GM19035 (cell line): Measurements from ENCODE around the gene IKZF1.

Source experiments
- ATAC-seq: cut with Tn5 transposase; IDR thresholded peaks from one replicate; pipeline ENCODE4 v1.9.1; 2021; ENCODE audit not compliant: unreplicated experiment

IKZF1 gene

DNA sequence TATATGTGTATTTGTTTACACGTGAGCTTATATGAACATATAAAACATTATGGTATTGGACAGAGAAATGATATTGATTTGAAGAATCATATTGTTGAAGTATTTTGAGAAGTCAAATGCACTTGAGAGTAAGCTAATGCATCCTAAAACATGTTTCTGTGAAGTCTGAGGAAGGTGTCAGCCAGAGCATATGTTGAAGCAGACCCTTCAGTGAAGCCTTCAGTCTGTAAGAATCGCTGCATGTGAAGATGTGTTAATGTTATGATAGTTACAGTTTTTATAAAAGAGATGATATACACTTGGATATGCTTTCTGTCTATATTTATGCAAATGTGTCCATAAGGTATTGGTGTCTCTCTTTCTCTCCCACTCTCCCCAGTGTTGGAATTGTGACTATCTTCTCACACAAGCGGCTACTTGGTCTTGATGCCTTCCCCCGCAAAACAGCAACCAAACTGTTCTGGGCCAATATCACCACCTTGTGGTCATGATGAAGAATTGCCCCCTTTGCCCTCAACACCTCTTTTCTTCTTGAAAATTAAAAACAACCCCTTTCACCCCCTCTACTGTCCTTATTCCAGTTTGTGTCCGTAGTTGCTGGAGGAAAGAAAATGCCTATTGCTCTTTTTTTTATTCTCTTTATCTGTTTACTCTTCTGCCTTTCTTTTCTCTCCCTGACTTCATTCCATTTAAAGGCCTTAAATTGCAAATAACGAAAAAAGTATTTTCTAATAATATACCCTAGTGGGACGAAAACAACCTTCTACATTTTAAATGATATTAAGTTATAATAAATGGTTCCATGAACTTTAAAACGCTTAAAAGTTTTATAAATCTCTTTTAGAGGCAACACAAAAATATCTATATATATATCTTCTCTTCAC is 64.9 kb downstream of the IKZF1 start:
- no peak for ATAC-seq

DNA sequence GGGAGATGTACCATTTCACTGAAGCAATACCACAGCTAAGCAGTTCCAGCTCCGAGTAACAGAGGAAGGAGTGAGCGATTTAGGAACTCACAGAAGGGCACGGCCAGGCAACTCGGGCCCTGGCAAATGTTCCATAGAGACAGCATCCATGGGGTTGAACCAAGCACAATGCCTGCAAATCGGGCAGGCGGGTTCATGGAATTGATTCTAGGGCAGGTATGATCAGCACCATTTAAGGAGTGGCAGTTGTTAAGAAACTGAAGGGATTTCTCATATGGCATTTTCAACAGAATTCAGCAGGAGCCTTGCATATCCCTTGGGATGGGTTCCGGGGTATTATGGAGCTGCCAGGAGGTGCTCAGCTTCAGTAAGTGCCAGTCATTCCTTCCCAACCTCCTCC is 66.4 kb downstream of the IKZF1 start:
- no peak for ATAC-seq

DNA sequence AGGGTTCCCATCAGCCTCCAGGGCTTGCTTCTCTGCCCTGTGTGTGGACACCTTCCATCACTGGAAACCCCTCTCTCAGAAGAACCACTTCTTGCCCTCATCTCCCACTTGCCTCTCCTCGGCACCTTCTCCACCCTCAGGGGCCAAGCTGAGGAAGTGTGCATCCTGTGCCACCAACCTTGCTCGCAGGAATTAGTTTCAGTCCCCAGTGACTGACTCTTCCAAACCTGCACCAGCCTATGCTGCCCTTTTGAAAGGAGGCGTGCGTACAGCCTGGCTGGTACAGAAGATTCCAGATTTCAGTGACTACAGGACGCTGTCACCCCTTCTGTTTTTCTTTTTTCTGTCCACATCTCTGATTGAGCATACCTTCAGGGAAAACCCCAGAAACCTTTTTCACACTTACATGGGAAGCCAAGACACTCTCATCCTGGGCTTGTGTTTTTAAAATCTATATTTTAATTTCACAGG is 67.1 kb downstream of the IKZF1 start:
- ATAC-seq: no peak

DNA sequence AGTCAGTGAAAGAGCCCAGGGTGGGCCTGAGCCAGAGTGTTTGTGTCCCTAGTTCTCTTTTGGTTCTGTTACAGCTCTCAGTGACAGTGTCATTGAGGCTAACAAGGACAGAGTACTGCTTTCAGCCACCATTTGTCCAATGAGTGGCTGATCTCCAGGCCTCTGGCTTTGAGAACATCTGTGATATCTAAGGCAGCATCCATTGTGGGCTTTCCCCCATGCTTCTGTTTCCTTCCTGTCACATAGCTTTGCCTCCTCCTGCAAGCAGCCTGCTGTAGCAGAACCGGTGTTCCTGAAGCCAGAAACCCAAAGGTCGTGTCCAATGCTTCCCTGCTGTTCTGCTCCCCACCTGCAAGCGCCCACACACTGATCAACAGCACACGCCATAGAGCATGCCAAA is 68.4 kb downstream of the IKZF1 start:
- no peak for ATAC-seq

DNA sequence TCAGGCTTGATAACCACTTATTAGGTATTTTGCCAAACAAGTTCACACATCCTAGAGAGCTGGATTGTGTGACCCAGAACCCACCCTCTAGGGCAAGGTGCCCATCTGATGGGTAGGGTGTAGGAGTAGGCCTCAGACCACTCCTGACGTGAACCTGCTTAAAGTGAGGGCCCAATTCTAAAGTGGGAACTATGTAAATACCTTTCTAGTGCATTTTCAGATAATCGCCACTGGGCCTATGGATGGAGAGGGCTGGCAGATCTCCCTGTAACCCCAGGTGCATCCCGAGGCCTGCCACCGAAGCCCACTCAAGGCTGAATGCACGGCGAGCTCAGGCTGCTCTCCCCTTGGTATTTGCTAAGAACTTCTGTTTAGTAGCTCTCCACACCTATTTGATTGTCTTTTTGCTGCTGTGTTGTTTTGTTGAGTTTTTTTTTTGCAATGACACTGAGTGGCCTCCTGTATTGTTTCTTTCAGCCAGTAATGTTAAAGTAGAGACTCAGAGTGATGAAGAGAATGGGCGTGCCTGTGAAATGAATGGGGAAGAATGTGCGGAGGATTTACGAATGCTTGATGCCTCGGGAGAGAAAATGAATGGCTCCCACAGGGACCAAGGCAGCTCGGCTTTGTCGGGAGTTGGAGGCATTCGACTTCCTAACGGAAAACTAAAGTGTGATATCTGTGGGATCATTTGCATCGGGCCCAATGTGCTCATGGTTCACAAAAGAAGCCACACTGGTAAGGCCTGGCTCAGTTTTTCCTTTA is 71.7 kb downstream of the IKZF1 start:
- ATAC-seq: no peak

DNA sequence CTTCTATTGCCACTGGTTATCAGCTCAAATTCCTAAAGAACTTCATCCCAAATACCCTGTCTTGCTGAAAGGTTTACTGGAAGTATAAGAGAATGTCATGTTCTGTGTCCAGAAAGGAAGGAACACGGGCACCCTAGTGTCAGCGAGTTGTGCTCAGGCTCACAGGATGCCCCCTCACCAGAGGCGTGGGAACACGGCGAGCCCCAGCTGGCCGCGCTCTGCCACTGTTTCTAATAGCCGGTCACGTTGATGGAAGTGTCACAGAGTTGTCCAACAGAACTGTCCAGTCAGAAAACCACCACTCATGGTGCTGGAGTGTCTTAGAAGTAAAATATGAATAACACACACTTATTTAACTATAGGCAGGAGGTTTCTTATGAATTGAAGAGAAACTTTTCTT is 72.8 kb downstream of the IKZF1 start:
- no peak for ATAC-seq

DNA sequence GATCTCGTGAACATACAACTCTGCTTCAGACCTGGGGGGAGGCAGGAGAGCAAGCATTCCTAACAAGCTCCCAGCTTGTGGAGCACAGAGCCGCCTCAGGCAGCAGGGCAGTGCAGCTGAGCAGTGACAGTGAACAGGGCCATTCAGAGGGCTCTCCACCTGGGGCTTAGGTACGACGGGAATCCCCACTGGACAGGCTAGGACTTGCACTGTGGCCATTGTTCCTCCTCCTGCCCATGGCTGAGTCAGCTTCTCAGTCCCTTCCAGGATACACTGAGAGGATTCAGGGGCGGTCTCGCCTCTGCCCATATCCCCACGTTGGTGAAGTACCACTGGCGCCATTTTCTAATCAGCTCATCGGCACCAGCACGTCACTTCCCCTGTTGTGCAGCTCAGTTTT is 74.6 kb downstream of the IKZF1 start:
- no peak for ATAC-seq

DNA sequence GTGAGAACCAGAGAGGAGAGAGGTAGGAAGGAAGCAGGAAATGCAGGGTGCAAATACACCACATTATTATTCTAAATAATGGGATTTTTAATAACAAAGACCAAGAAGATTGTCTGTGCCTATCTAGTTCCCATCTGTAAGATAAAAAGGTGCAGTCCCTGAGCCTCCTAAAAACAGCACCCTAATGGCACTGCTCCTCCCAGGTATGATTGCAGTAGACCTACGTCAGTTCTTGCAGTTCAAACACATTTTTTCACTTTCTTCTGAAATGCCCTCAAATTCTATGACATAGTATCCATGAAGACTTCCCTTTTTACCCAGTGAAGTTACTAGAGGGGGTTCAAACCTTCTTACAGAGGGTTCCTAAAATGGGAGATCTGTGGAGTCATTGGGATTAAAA is 75.0 kb downstream of the IKZF1 start:
- ATAC-seq: no peak

DNA sequence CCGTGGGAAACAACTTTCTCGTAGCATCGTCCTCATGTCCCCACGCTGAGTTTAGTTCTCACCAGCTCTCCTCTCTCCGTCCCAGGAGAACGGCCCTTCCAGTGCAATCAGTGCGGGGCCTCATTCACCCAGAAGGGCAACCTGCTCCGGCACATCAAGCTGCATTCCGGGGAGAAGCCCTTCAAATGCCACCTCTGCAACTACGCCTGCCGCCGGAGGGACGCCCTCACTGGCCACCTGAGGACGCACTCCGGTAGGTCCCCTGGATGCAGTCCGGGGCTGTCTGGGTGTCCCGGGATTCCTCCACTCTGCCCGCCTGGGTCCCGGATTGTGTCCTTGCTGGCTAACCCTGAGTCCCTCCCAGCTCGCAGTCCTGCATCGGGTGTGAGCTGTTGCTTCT is 77.9 kb downstream of the IKZF1 start:
- ATAC-seq: no peak

DNA sequence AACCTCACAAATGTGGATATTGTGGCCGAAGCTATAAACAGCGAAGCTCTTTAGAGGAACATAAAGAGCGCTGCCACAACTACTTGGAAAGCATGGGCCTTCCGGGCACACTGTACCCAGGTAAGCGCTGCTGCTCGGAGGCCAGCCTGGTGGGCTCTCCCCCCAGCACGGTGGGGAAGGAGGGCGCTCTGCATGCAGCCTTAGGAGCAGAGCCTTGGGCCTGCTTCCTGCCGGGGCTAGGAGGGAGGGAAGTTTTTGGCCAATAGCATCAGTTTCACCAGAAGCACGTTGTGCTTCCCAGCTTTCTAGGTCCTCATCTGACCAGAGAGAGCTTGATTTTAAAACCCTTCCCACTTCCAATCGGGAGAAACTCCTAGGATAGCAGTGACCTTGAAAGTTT is 82.8 kb downstream of the IKZF1 start:
- ATAC-seq: no peak

DNA sequence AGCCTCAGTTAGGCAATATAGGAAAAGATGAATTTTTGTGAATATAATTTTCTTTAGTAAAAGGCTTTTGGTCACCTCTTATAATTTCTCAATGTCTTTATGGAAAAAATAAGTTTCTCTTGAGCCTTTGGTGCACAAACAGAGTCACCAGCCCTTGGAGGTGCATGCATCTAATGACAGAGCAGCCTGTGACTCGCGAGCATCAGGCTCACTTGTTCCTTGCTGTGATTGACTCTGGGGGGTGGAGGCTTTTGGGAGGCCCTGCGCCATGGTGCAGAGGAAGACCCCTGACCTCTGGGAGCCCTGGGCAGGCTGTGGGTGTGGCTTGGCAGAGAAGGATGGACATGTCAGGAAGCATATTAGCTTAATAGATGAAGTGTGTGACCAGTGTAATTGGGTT is 85.4 kb downstream of the IKZF1 start:
- no peak for ATAC-seq

DNA sequence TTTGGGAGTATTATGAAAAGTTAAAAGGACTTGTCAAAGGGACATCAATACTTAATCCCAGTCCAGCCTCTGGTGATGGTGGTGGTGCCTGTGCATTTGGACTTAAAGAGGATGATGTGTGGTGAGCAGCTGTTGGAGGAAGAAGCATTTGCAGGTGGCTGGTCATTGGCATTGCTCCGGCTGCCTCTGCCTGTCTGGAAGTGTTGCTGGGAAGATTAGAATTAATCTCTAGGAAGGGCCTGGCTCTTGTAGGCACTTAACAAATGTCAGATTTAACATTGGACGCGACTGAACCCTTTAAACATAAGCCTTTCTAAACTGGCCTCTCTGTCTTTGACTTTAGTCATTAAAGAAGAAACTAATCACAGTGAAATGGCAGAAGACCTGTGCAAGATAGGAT is 86.9 kb downstream of the IKZF1 start:
- no peak for ATAC-seq

DNA sequence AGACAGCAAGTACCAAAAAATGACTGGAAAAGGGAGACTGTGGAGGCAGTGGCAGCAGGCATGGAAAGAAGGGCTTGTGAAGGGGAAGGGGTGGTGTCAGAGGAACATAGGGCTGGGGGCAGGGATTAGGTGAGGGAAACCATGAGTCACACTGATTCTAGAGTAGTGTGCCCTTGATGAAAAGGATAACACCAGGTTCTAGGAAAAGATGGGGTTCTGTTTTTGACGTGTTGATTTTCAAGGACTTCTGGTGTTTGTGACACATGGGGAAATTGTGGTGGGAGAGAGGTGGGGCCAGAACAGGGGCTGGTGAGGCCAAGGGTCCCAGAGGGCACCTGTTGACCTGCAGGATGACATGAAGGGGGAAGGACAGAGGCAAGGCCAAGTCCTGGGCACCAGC is 88.6 kb downstream of the IKZF1 start:
- ATAC-seq: no peak

DNA sequence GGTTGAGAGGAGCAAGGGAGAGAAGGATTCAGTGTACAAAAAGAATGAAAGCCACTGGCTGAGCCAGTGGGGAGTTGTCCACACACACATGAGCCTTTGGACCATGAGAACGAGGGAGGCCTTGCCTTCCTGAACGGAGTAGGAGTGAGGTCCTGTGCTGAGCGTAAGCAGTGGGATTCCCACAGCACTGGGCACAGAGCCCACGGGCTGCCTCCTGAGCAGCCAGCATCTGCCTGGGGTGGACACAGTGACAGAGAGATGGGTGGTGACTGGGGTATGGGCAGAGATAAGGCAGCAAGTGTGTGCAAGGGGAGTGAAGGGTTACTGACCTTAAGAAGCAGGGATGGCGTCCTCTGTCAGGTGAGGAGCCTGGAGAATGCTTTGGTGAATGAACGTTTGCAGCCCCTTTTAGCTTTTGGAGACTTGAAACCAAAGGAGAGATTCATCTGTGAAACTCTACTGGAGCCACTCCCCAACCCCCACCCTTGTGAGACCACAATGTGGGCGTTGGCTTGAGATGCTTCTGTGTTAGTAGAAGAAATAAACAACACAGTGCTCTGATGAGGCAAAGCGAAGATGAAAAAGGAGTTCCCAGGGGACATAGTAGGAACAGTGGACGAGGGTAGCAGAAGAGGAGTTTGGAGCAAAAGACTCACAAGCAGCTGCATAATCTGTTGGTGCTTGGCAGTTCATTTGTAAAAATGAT is 89.2 kb downstream of the IKZF1 start:
- no peak for ATAC-seq

DNA sequence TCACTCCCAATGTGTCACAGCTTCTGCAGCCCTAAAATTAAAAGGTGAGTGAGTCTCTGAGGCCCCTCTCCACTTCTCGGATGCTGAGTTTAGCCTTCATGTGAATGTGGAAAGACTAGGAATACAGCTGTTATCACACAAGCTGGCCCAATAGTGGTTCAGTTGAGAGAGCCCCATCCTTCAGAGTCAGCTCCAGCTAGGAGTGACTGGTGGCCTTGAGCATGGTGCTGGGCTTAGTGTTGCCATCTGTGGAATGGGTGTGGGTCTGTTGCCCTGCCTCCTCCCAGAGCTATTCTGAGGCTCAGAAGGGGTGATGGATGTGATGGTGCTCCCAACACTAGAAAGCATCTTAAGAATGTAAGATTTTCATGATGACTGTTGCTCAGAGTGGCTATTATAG is 89.8 kb downstream of the IKZF1 start:
- no peak for ATAC-seq

DNA sequence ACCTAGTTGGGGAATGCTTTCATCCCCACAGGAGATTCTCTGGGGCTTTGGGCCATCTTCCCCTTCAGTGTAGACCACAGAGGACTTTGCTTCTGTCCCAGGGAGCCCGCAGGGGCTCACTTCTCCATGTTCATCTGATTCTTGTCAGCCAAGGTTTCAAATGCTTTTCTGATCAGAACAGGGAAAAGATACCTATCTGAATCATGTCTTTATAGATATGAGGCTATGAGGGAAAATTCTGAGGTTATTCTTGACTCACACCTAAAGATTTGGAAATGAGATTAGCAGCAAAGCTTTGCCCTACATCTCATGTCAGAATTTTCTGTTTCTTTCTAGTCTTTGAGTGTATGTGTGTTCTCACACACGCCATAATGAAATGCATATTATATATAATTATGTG is 92.3 kb downstream of the IKZF1 start:
- peak; percentile 18 for ATAC-seq

DNA sequence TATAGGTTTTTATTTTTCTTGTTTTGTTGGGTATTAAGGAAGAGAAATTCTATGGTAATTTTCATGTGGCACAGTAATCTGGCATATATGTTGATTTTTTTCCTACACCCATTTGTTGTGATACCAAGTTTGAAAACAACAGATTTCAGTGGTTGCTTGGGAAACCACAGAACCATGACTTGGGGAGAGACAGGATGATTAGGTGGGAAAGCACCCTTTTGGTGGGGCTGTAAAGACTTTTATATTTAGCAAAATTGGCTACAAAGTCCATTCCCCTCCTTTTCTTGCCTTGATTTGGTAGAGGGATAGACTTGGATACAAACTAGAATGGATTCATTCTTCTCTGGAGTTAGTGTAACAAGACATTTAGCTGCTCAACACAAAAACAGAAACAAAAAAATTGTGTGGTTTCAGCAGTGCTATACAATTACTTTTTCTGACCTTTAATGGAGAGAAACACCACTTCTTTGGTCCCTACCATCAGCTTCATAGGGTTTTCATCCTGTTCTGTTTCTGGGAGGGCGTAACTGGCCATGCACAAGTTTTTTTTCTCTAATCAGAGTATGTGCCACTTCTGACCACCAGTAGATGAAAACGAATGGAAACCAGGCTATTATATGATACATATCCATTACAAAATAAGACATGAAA is 92.9 kb downstream of the IKZF1 start:
- ATAC-seq: peak; percentile 74

DNA sequence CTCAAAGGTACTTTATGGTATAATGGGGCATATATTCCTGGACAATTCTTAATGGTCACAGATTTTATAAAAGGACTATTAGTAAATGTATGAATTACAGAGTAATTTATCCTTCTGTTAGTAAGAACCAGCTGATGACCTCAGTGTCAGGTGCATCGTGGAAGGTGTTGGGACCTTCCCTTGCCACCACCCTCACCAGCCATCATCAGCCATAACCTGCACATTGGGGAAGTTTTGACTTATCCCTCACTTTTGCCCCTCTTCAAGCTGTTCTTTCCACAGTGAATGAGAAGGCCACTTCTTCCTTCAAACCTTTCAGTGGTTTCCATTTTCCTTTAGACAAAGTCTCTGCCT is 93.4 kb downstream of the IKZF1 start:
- ATAC-seq: no peak

DNA sequence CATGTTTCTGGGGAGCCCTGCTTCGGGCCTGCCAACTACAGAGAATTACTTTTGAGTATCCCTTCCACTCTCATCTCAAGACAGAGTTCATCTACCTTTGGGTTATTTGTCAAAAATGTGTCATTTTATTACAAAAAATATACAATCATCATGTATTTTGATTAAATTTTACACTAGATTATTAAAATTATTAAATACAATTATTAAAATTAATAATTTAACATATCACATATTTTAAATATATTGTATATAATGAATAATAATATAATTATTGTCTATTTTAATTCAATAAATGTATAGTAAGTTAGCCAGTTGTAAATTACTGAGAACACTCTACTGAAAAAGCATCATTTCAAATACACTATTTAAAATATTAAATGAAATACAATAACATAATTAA is 94.7 kb downstream of the IKZF1 start:
- no peak for ATAC-seq

DNA sequence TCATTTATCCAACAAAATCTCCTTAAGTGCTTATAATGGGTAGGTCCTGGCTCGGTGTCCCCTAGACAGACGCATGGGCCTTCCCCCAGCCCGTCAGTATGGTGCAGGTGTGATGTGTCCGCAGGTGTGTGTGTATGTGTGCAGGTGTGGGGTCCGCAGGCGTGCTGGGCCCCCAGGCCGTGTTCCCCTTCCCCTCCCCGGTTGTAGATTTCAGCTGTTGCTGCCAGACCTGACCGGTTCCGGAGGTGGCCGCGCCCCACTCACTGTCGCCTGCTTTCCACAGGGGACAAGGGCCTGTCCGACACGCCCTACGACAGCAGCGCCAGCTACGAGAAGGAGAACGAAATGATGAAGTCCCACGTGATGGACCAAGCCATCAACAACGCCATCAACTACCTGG is 95.1 kb downstream of the IKZF1 start:
- ATAC-seq: no peak

DNA sequence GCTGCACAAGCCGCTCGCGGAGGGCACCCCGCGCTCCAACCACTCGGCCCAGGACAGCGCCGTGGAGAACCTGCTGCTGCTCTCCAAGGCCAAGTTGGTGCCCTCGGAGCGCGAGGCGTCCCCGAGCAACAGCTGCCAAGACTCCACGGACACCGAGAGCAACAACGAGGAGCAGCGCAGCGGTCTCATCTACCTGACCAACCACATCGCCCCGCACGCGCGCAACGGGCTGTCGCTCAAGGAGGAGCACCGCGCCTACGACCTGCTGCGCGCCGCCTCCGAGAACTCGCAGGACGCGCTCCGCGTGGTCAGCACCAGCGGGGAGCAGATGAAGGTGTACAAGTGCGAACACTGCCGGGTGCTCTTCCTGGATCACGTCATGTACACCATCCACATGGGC is 95.6 kb downstream of the IKZF1 start:
- no peak for ATAC-seq
